HepG2 (cell line): Measurements from ENCODE around the gene ALPL. TPM values are rescaled to one million over a fixed set of nuclear protein-coding genes. Genes with fewer than 3 reads are reported as not detected.

Experiments
- ELF3 ChIP-seq: IDR thresholded peaks from 2 replicates; pipeline ENCODE4 v1.6.1; 2016; ENCODE audit warnings: missing genetic modification reagents, missing compliant biosample characterization
- ETV5 ChIP-seq: IDR thresholded peaks from 2 replicates; pipeline ENCODE4 v1.6.1; 2018; ENCODE audit warnings: missing biosample characterization, missing genetic modification reagents, inconsistent platforms, borderline replicate concordance
- ETV6 ChIP-seq: sonication (generic); formaldehyde crosslinking; conservative IDR thresholded peaks from 2 replicates; pipeline ENCODE4 v1.4.0; 2020; ENCODE audit warnings: missing genetic modification reagents
- FOXK2 ChIP-seq: fragments of 450-650 bp; IDR thresholded peaks from 2 replicates; pipeline ENCODE4 v1.6.1; 2016
- JUNB ChIP-seq: sonication (generic); formaldehyde crosslinking; IDR thresholded peaks from 2 replicates; pipeline ENCODE4 v1.8.0; 2022; ENCODE audit warnings: missing genetic modification reagents, mild to moderate bottlenecking, borderline replicate concordance
- MEF2D ChIP-seq: sonication (generic); formaldehyde crosslinking; IDR thresholded peaks from 2 replicates; pipeline ENCODE4 v1.5.1; 2020; ENCODE audit warnings: mild to moderate bottlenecking, missing genetic modification reagents
- MEIS2 ChIP-seq: sonication (generic); formaldehyde crosslinking; IDR thresholded peaks from 2 replicates; pipeline ENCODE4 v1.9.0; 2021; ENCODE audit warnings: mild to moderate bottlenecking, missing genetic modification reagents
- NR2F6 ChIP-seq, 2 experiments: IDR thresholded peaks; 2 replicates each; pipeline ENCODE4 v1.6.1; 2016; ENCODE audit warnings: antibody characterized with exemption in 1 of 2, mild to moderate bottlenecking in 1 of 2
- PAWR ChIP-seq: sonication (generic); formaldehyde crosslinking; IDR thresholded peaks from 2 replicates; pipeline ENCODE4 v1.4.0; 2020; ENCODE audit warnings: missing genetic modification reagents, mild to moderate bottlenecking, borderline replicate concordance
- PCBP1 ChIP-seq: fragments of 200-400 bp; formaldehyde crosslinking; IDR thresholded peaks from 2 replicates; pipeline ENCODE4 v1.6.1; 2017; ENCODE audit warnings: mild to moderate bottlenecking, low read depth, low read length, borderline replicate concordance
- RARA ChIP-seq: IDR thresholded peaks from 2 replicates; pipeline ENCODE4 v1.6.1; 2016; ENCODE audit warnings: missing genetic modification reagents, missing compliant biosample characterization
- RXRB ChIP-seq: IDR thresholded peaks from 2 replicates; pipeline ENCODE4 v1.6.1; 2016; ENCODE audit warnings: borderline replicate concordance, missing genetic modification reagents, missing compliant biosample characterization
- SAP130 ChIP-seq: IDR thresholded peaks from 2 replicates; pipeline ENCODE4 v1.6.1; 2016; ENCODE audit warnings: low read depth
- SP4 ChIP-seq: sonication (generic); formaldehyde crosslinking; IDR thresholded peaks from 2 replicates; pipeline ENCODE4 v1.8.1; 2023; ENCODE audit warnings: mild to moderate bottlenecking, missing genetic modification reagents
- SYNCRIP ChIP-seq: fragments of 200-400 bp; formaldehyde crosslinking; IDR thresholded peaks from 2 replicates; pipeline ENCODE4 v1.6.1; 2018; ENCODE audit warnings: mild to moderate bottlenecking, low read depth, low read length; ENCODE audit not compliant: insufficient read depth
- THAP8 ChIP-seq: sonication (generic); formaldehyde crosslinking; IDR thresholded peaks from 2 replicates; pipeline ENCODE4 v1.5.1; 2020; ENCODE audit warnings: missing genetic modification reagents, mild to moderate bottlenecking, borderline replicate concordance
- ZNF20 ChIP-seq: sonication (generic); formaldehyde crosslinking; IDR thresholded peaks from 2 replicates; pipeline ENCODE4 v1.4.0; 2020; ENCODE audit warnings: mild to moderate bottlenecking, moderate library complexity, missing genetic modification reagents
- ZNF253 ChIP-seq: sonication (generic); formaldehyde crosslinking; IDR thresholded peaks from 2 replicates; pipeline ENCODE4 v1.8.0; 2022; ENCODE audit warnings: mild to moderate bottlenecking, missing genetic modification reagents, borderline replicate concordance
- ZNF318 ChIP-seq: sonication (generic); formaldehyde crosslinking; IDR thresholded peaks from 2 replicates; pipeline ENCODE4 v1.4.0; 2020; ENCODE audit warnings: mild to moderate bottlenecking, missing genetic modification reagents
- ZNF333 ChIP-seq: sonication (generic); formaldehyde crosslinking; IDR thresholded peaks from 2 replicates; pipeline ENCODE4 v1.4.0; 2020; ENCODE audit warnings: mild to moderate bottlenecking, missing genetic modification reagents, borderline replicate concordance
- ZNF644 ChIP-seq: IDR thresholded peaks from 2 replicates; pipeline ENCODE4 v1.6.1; 2016; ENCODE audit warnings: low read depth
- ZNF7 ChIP-seq: IDR thresholded peaks from 2 replicates; pipeline ENCODE4 v1.6.1; 2016; ENCODE audit warnings: missing biosample characterization, missing genetic modification reagents
- ZNF766 ChIP-seq: sonication (generic); formaldehyde crosslinking; IDR thresholded peaks from 2 replicates; pipeline ENCODE4 v1.5.0; 2020; ENCODE audit warnings: missing genetic modification reagents, borderline replicate concordance
- polyA plus RNA-seq, 8 experiments: library from polyadenylated mRNA; depleted of rRNA in 3 of 8; stranded (reverse) in 7 of 8; unstranded in 1 of 8; fragments of >200 nt; fragmentation: Illumina TruSeq in 4 of 8; extraction: Trizol in 4 of 8; gene quantifications; 2 replicates each; pipeline versions ENCODE4 v1.2.1 to v1.2.3, GENCODE V29; 2011 to 2016; ENCODE audit warnings: low read depth in 4 of 8, missing spikeins in 1 of 8, mixed read lengths in 1 of 8; ENCODE audit not compliant: insufficient read depth in 1 of 8
- total RNA-seq, 5 experiments: library from RNA; depleted of rRNA; stranded (reverse); fragments of >200 nt; fragmentation: Illumina TruSeq; extraction: Trizol; gene quantifications; 2 replicates each; pipeline ENCODE4 v1.2.3, GENCODE V29; 2016; ENCODE audit warnings: low read depth in 1 of 5

The ALPL gene
- total and polyA plus RNA-seq, 2 of the 13 experiments (the other 11 are each of a cell fraction or from before 2014, with no cell fraction given) = 0.12 TPM; not detected in 1

- TF ChIP-seq ZNF318 (CRISPR knock-in tag) = no peak
- TF ChIP-seq ZNF766 (CRISPR knock-in tag) = no peak
- TF ChIP-seq RARA = peak; percentile 66
- TF ChIP-seq THAP8 (CRISPR knock-in tag) = no peak
- peak; percentile 30; the same call in 1 of the 2 replicates for TF ChIP-seq ETV5 (CRISPR knock-in tag)
- no peak for TF ChIP-seq ZNF20
- TF ChIP-seq PAWR = no peak
- no peak for TF ChIP-seq ETV6 (CRISPR knock-in tag)
- 0 out of 2 replicates have a peak, but pooled peaks have one; percentile 32 for TF ChIP-seq ZNF253 (CRISPR knock-in tag)
- TF ChIP-seq SP4 = 0 out of 2 replicates have a peak, but pooled peaks have one; percentile 30
- peak; percentile 58 for TF ChIP-seq SAP130 (CRISPR knock-in tag)
- no peak for TF ChIP-seq PCBP1
- TF ChIP-seq FOXK2 = no peak
- TF ChIP-seq ELF3 (CRISPR knock-in tag) = 0 out of 2 replicates have a peak, but pooled peaks have one; percentile 29
- 0 out of 2 replicates have a peak, but pooled peaks have one; percentile 7 for TF ChIP-seq ZNF7 (CRISPR knock-in tag)
- TF ChIP-seq NR2F6 (IDR thresholded peaks at IDR 0.05) = no peak
- peak; percentile 51; the same call in 1 of the 2 replicates for TF ChIP-seq NR2F6 (CRISPR knock-in tag; IDR thresholded peaks at IDR 0.05)
- no peak for TF ChIP-seq ZNF333 (CRISPR knock-in tag)
- TF ChIP-seq SYNCRIP = no peak
- 0 out of 2 replicates have a peak, but pooled peaks have one; percentile 40 for TF ChIP-seq ZNF644
- TF ChIP-seq MEF2D = no peak
- TF ChIP-seq JUNB (CRISPR knock-in tag) = peak; percentile 18; the same call in 1 of the 2 replicates
- TF ChIP-seq RXRB (CRISPR knock-in tag) = peak; percentile 51; the same call in 1 of the 2 replicates
- TF ChIP-seq MEIS2 = no peak
These were observed 77.8 kb downstream of the ALPL start (continued) for GRCh38 chr1:21586846-21587601.
